ENCODE measurements around the gene GBF1.

The GBF1 gene

GRCh38 chr10:102418622-102419268, 173.4 kb downstream of the GBF1 start, which contains the start of gene PSD:
PSD (minus strand) TSS chr10:102418785; CDS start chr10:102417038, 1,747 bp downstream.
- H3K27me3 Mint-ChIP-seq: peaks cover 16% of the 10 kb centered on the region
- peaks cover 26% of the 10 kb centered on the region for H3K4me1 Mint-ChIP-seq
- no peaks in the 10 kb centered on the region for H3K36me3 Mint-ChIP-seq
- H3K4me3 Mint-ChIP-seq: peak within 1 kb of the TSS; percentile 97
- no peaks in the 10 kb centered on the region for H3K9me3 Mint-ChIP-seq
- H3K27ac Mint-ChIP-seq: no peak within 1 kb of the TSS

- no peaks in the 10 kb centered on the region for H3K9me3 Mint-ChIP-seq
- H3K4me1 Mint-ChIP-seq: peaks cover 26% of the 10 kb centered on the region
- peaks cover 16% of the 10 kb centered on the region for H3K27me3 Mint-ChIP-seq
- no peaks in the 10 kb centered on the region for H3K36me3 Mint-ChIP-seq
- no peak overlapping the region for H3K27ac Mint-ChIP-seq
- H3K4me3 Mint-ChIP-seq: peak overlapping the region; percentile 97
Observed at GRCh38 chr10:102419269-102420180, 174.2 kb downstream of the GBF1 start.

- Mint-ChIP-seq H3K4me3 (peak overlapping the region; percentile 97), H3K27ac (peak overlapping the region; percentile 98), H3K27me3 (peaks cover 16% of the 10 kb centered on the region), H3K4me1 (peaks cover 26% of the 10 kb centered on the region), H3K36me3 (no peaks in the 10 kb centered on the region), H3K9me3 (no peaks in the 10 kb centered on the region)
Observed at GRCh38 chr10:102420181-102420713, 174.9 kb downstream of the GBF1 start.

GRCh38 chr10:102420714-102421506, 175.6 kb downstream of the GBF1 start, which contains the start of gene FBXL15:
FBXL15 (plus strand) TSS chr10:102420836; CDS start chr10:102421130, 294 bp downstream.
- H3K27ac Mint-ChIP-seq: peak within 1 kb of the TSS; percentile 98
- H3K36me3 Mint-ChIP-seq: no peaks in the 10 kb centered on the region
- peak within 1 kb of the TSS; percentile 97 for H3K4me3 Mint-ChIP-seq
- H3K9me3 Mint-ChIP-seq: no peaks in the 10 kb centered on the region
- H3K4me1 Mint-ChIP-seq: peaks cover 27% of the 10 kb centered on the region
- H3K27me3 Mint-ChIP-seq: peaks cover 13% of the 10 kb centered on the region

- H3K4me1 Mint-ChIP-seq: peaks cover 32% of the 10 kb centered on the region
- H3K9me3 Mint-ChIP-seq: no peaks in the 10 kb centered on the region
- peak overlapping the region; percentile 97 for H3K4me3 Mint-ChIP-seq
- H3K27ac Mint-ChIP-seq: no peak overlapping the region
- peaks cover 9% of the 10 kb centered on the region for H3K27me3 Mint-ChIP-seq
- H3K36me3 Mint-ChIP-seq: no peaks in the 10 kb centered on the region
Observed at GRCh38 chr10:102421507-102421756, 176.1 kb downstream of the GBF1 start.

GRCh38 chr10:102421757-102422512, 176.6 kb downstream of the GBF1 start:
- Mint-ChIP-seq H3K4me3 (peak overlapping the region; percentile 97), H3K4me1 (peaks cover 35% of the 10 kb centered on the region), H3K27ac (peak overlapping the region; percentile 55), H3K36me3 (no peaks in the 10 kb centered on the region), H3K9me3 (no peaks in the 10 kb centered on the region), H3K27me3 (peaks cover 9% of the 10 kb centered on the region)

GRCh38 chr10:102422545-102423129, 177.3 kb downstream of the GBF1 start:
- peak overlapping the region; percentile 97 for H3K4me3 Mint-ChIP-seq
- peaks cover 42% of the 10 kb centered on the region for H3K4me1 Mint-ChIP-seq
- no peaks in the 10 kb centered on the region for H3K9me3 Mint-ChIP-seq
- H3K27me3 Mint-ChIP-seq: peaks cover 4% of the 10 kb centered on the region
- H3K36me3 Mint-ChIP-seq: no peaks in the 10 kb centered on the region
- H3K27ac Mint-ChIP-seq: peak overlapping the region; percentile 55

- Mint-ChIP-seq H3K36me3 (no peaks in the 10 kb centered on the region), H3K27ac (no peak overlapping the region), H3K4me3 (peak overlapping the region; percentile 32), H3K4me1 (peaks cover 43% of the 10 kb centered on the region), H3K9me3 (no peaks in the 10 kb centered on the region), H3K27me3 (no peaks in the 10 kb centered on the region)
Observed at GRCh38 chr10:102423372-102423968, 178.1 kb downstream of the GBF1 start.

GRCh38 chr10:102424145-102424544, 178.8 kb downstream of the GBF1 start:
- Mint-ChIP-seq H3K4me3 (peak overlapping the region; percentile 30), H3K36me3 (no peaks in the 10 kb centered on the region), H3K27ac (no peak overlapping the region), H3K9me3 (no peaks in the 10 kb centered on the region), H3K4me1 (peaks cover 40% of the 10 kb centered on the region), H3K27me3 (no peaks in the 10 kb centered on the region)

- Mint-ChIP-seq H3K4me1 (peaks cover 33% of the 10 kb centered on the region), H3K4me3 (no peak overlapping the region), H3K36me3 (no peaks in the 10 kb centered on the region), H3K27ac (no peak overlapping the region), H3K9me3 (no peaks in the 10 kb centered on the region), H3K27me3 (no peaks in the 10 kb centered on the region)
Observed at GRCh38 chr10:102424916-102425315, 179.6 kb downstream of the GBF1 start.

- H3K9me3 Mint-ChIP-seq: no peaks in the 10 kb centered on the region
- no peaks in the 10 kb centered on the region for H3K27me3 Mint-ChIP-seq
- H3K4me3 Mint-ChIP-seq: no peak overlapping the region
- no peak overlapping the region for H3K27ac Mint-ChIP-seq
- no peaks in the 10 kb centered on the region for H3K36me3 Mint-ChIP-seq
- H3K4me1 Mint-ChIP-seq: peaks cover 29% of the 10 kb centered on the region
Observed at GRCh38 chr10:102425444-102425843, 180.1 kb downstream of the GBF1 start.

GRCh38 chr10:102426803-102427287, 181.5 kb downstream of the GBF1 start:
- Mint-ChIP-seq H3K27me3 (no peaks in the 10 kb centered on the region), H3K27ac (peak overlapping the region; percentile 6), H3K4me1 (peaks cover 28% of the 10 kb centered on the region), H3K36me3 (no peaks in the 10 kb centered on the region), H3K4me3 (no peak overlapping the region), H3K9me3 (no peaks in the 10 kb centered on the region)

GRCh38 chr10:102429468-102429867, 184.1 kb downstream of the GBF1 start:
- Mint-ChIP-seq H3K27ac (no peak overlapping the region), H3K36me3 (no peaks in the 10 kb centered on the region), H3K4me1 (peaks cover 43% of the 10 kb centered on the region), H3K27me3 (no peaks in the 10 kb centered on the region), H3K9me3 (no peaks in the 10 kb centered on the region), H3K4me3 (no peak overlapping the region)

Measured in activated naive CD4-positive, alpha-beta T cell treated with anti-CD3 and anti-CD28 coated beads, Interleukin-2, amount 50 U/mL, for 24 hours (primary cell).